Measurements from ENCODE around the gene TNS3.

Gene TNS3

GRCh38 chr7:47485640-47486435 lies 96.1 kb downstream of the TNS3 start:
- no peak for DNase-seq (ENCODE audit: low read depth in 2 of 2)

- DNase-seq (ENCODE audit: low read depth in 2 of 2), result no peak
These were observed 96.8 kb downstream of the TNS3 start for GRCh38 chr7:47484923-47485639.

GRCh38 chr7:47484457-47484856 lies 97.5 kb downstream of the TNS3 start:
- DNase-seq (ENCODE audit: low read depth in 2 of 2), result no peak

- DNase-seq (ENCODE audit: low read depth in 2 of 2), result no peak
These were observed 98.2 kb downstream of the TNS3 start for GRCh38 chr7:47483604-47484273.

- no peak for DNase-seq (ENCODE audit: low read depth in 2 of 2)
These were observed 99.7 kb downstream of the TNS3 start for GRCh38 chr7:47482013-47482875.

GRCh38 chr7:47481541-47482012 lies 100.3 kb downstream of the TNS3 start:
- no peak for DNase-seq (ENCODE audit: low read depth in 2 of 2)

GRCh38 chr7:47480576-47481538 lies 101.1 kb downstream of the TNS3 start:
- no peak for DNase-seq (ENCODE audit: low read depth in 2 of 2)

GRCh38 chr7:47479821-47480575 lies 101.9 kb downstream of the TNS3 start:
- DNase-seq (ENCODE audit: low read depth in 2 of 2), result no peak

- no peak for DNase-seq (ENCODE audit: low read depth in 2 of 2)
These were observed 102.8 kb downstream of the TNS3 start for GRCh38 chr7:47478926-47479711.

- no peak for DNase-seq (ENCODE audit: low read depth in 2 of 2)
These were observed 103.9 kb downstream of the TNS3 start for GRCh38 chr7:47478017-47478344.

GRCh38 chr7:47477191-47478016 lies 104.5 kb downstream of the TNS3 start:
- no peak for DNase-seq (ENCODE audit: low read depth in 2 of 2)

- DNase-seq (ENCODE audit: low read depth in 2 of 2), result no peak
These were observed 106.1 kb downstream of the TNS3 start for GRCh38 chr7:47475880-47476227.

- no peak for DNase-seq (ENCODE audit: low read depth in 2 of 2)
These were observed 106.7 kb downstream of the TNS3 start for GRCh38 chr7:47474937-47475879.

GRCh38 chr7:47474211-47474936 lies 107.5 kb downstream of the TNS3 start:
- no peak for DNase-seq (ENCODE audit: low read depth in 2 of 2)

- no peak for DNase-seq (ENCODE audit: low read depth in 2 of 2)
These were observed 108.3 kb downstream of the TNS3 start for GRCh38 chr7:47473499-47474210.

Measured in stimulated activated CD4-positive, alpha-beta T cell treated with anti-CD3 and anti-CD28 coated beads, Interleukin-1b, Interleukin-23, amount 100 ng/mL, for 1 hour (primary cell).